AG04450 (cell line): ENCODE data around the gene NAA10. TPM values are rescaled to one million over a fixed set of nuclear protein-coding genes. Genes with fewer than 3 reads are reported as not detected.

Experiments used
- CTCF ChIA-PET: fragments of 300-600, 350-600 bp; formaldehyde crosslinking; extraction: SDS; loops from one replicate; lab custom pipeline; 2022; ENCODE audit warnings: antibody characterized with exemption, inconsistent platforms; lab: Charles Lee
- POLR2A ChIA-PET: fragments of 350-600 bp; formaldehyde crosslinking; extraction: SDS; loops from one replicate; lab custom pipeline; 2021; ENCODE audit warnings: antibody characterized with exemption, inconsistent platforms; lab: Yijun Ruan, JAX
- DNase-seq: peaks from one replicate; pipeline ENCODE4 v3.0.0-alpha.2; 2011; ENCODE audit warnings: low read depth, low spot score
- H3K27ac ChIP-seq: one replicate; pipeline ENCODE4 v1.5.1; 2012; ENCODE audit warnings: low read depth, low read length, control low read depth
- H3K27me3 ChIP-seq: one replicate; pipeline ENCODE4 v1.6.0; 2012; ENCODE audit warnings: low read length; ENCODE audit not compliant: control insufficient read depth, insufficient read depth
- H3K4me3 ChIP-seq: 2 replicates; pipeline ENCODE4 v1.5.1; 2011; ENCODE audit warnings: mild to moderate bottlenecking, low read depth, low read length, control low read depth
- H3K9me3 ChIP-seq: 2 replicates; pipeline ENCODE4 v1.5.1; 2012; ENCODE audit warnings: low read length; ENCODE audit not compliant: control insufficient read depth, insufficient read depth
- polyA plus RNA-seq: library from polyadenylated mRNA; depleted of rRNA; stranded (reverse); fragments of >200 nt; gene quantifications from 2 replicates; pipeline ENCODE4 v1.2.3, GENCODE V29; 2011
- TF ChIP-seq, protein P1 (sequence below): IDR thresholded peaks from 2 replicates; pipeline ENCODE4 v1.5.1; 2011; ENCODE audit warnings: low read depth, low read length, control low read depth, inconsistent platforms

Gene NAA10
- polyA plus RNA-seq, 1 experiment: 42.9 TPM

DNA sequence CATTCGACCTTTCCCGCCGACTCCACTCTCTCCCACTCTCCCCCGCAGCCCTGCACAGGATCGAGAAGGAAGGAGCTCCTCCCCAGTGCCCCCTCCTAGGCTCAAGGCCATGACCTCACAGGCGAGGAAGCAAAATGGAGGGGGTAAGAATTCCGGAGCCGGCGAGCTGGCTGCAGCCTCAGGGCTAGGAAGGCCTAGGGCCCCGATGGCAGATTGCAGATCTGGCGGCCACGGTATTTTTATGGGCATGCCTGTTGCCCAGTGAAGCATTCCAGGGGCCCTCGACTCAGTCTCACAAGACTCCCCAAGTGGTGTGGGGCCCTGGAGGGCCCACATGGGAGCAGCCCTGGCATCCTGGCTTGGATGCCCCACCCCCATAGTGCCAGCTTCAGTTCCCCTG is 47.9 kb downstream of the NAA10 start:
- Histone ChIP-seq H3K27ac (no peak overlapping the region), H3K9me3 (no peaks in the 10 kb centered on the region; the same call in 1 of the 2 replicates), H3K27me3 (peaks cover 37% of the 10 kb centered on the region), H3K4me3 (no peak overlapping the region)
- ChIA-PET POLR2A (no interaction called here), CTCF (no interaction called here)
- DNase-seq: no peak
- TF ChIP-seq, protein P1, sequence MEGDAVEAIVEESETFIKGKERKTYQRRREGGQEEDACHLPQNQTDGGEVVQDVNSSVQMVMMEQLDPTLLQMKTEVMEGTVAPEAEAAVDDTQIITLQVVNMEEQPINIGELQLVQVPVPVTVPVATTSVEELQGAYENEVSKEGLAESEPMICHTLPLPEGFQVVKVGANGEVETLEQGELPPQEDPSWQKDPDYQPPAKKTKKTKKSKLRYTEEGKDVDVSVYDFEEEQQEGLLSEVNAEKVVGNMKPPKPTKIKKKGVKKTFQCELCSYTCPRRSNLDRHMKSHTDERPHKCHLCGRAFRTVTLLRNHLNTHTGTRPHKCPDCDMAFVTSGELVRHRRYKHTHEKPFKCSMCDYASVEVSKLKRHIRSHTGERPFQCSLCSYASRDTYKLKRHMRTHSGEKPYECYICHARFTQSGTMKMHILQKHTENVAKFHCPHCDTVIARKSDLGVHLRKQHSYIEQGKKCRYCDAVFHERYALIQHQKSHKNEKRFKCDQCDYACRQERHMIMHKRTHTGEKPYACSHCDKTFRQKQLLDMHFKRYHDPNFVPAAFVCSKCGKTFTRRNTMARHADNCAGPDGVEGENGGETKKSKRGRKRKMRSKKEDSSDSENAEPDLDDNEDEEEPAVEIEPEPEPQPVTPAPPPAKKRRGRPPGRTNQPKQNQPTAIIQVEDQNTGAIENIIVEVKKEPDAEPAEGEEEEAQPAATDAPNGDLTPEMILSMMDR: no peak

DNA sequence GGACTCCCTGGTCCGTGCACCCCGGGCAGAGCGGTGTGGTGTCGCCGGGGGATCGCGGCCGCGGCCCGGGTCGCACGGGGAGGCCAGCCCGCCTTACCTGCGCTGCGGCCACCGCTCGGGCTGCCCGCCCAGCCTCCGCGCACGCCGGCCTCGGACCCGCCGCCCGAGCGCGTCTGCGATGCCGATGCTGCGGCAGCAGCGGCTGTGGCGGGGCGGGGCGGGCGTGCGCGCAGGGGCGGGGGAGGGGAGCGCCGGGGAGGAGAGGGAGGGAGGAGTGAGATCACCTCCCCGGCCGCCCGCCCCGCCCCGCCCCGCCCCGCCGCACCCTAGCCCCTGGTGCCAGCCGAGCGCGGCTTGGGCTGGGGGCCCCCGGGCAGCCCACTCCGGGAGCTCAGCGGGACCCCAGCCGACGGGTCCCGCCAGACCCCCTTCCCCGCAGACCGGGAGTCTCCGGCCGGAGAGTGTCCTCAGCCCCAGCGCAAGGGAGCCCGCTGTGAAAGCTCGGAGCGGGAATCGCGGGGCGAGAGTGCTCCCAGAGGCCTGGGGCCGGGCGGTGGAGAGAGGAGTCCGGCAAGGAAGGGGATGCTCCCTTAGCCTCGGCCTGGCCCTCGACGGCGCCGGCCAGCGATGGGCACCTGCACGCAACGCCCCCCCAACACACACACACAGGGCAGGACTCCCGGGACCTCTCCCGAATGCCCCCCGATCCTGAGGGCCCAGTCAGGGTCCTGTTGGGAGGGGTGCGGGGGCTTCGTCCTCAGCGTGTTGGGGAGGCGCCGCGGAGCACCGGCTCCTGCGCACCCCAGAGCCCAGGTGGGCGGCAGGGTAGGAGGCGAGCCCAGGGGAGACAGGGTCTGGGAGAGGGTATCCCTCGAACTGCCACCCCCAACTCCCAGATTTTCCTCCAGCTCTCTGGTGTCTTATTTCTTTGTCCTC is 48.6 kb downstream of the NAA10 start, which contains the start of gene L1CAM:
Gene L1CAM (minus strand): TSS at position 206 of the 936 bp plus-strand sequence. CDS start 10,337 bp downstream, outside the sequence.
- POLR2A ChIA-PET: no interaction called here
- peaks cover 42% of the 10 kb centered on the region for H3K27me3 ChIP-seq

DNA sequence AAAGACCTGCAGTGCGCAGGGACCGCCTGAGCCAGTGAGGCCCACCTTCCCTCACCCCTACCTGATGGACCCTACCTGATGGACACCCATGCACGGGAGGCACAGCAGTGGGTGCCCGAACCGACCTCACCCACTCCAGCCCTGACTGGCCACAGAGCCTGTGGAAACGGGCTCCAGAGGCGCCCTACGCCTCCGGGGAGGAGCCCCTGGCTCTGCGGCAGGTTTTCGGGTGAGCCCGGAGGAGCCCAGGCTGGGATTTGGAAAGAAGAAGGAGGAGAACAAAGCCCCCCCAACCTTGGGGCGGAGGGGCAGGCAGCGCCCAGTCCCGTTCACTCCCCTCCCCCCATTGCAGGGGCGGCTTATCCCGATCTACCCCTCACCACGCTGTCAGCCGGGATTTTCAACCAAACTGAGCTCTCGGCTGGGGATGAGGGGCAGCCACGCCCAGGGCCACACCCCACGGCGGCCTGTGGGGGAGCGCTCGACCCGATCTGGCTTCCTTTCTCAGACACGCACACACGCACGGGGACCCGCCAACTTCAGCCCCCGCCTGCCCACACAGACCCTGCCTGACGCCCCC is 49.5 kb downstream of the NAA10 start:
- Histone ChIP-seq H3K27ac (no peak overlapping the region), H3K27me3 (peaks cover 46% of the 10 kb centered on the region), H3K4me3 (no peak overlapping the region), H3K9me3 (no peaks in the 10 kb centered on the region; the same call in 1 of the 2 replicates)
- TF ChIP-seq, protein P1: no peak
- ChIA-PET POLR2A (no interaction called here), CTCF (no interaction called here)
- DNase-seq: no peak

More for the DNA sequence above, 48.6 kb downstream of the NAA10 start, which contains the start of gene L1CAM:
- no peak for DNase-seq
- CTCF ChIA-PET: no interaction called here
- H3K4me3 ChIP-seq: no peak within 1 kb of the TSS
- TF ChIP-seq, protein P1: no peak
- no peak within 1 kb of the TSS for H3K27ac ChIP-seq
- H3K9me3 ChIP-seq: no peaks in the 10 kb centered on the region; the same call in 1 of the 2 replicates

DNA sequence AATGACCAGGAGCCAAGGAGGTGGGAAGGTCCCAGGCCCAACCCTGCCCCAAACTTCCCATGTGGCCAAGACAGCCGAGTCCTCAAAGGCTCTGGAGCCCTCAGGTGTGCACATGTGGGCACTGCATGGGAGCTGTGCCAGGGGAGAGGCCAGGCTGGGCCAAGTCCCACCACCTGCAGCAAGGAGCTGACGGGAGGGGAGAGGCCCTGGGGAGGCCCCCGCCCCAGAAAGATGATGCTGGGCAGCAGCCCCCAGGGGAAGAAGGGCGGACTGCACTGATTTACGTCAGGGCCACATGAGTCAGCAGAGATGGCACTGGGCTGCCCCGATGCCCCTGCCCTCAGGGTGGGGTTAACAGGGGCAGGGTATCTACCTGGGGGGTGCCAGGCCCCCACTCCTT is 50.2 kb downstream of the NAA10 start:
- no peak overlapping the region for H3K4me3 ChIP-seq
- H3K27me3 ChIP-seq: peaks cover 49% of the 10 kb centered on the region
- POLR2A ChIA-PET: no interaction called here
- H3K27ac ChIP-seq: no peak overlapping the region
- TF ChIP-seq, protein P1: no peak
- H3K9me3 ChIP-seq: no peaks in the 10 kb centered on the region; the same call in 1 of the 2 replicates
- CTCF ChIA-PET: no interaction called here
- DNase-seq: no peak
